Measurements from ENCODE around the gene ZSCAN25.
"Not testable (repeated sequence)": the region's sequence is repeated elsewhere in the genome, so short reads cannot be mapped to it uniquely, and the experiment has no call there.

ZSCAN25 gene

DNA sequence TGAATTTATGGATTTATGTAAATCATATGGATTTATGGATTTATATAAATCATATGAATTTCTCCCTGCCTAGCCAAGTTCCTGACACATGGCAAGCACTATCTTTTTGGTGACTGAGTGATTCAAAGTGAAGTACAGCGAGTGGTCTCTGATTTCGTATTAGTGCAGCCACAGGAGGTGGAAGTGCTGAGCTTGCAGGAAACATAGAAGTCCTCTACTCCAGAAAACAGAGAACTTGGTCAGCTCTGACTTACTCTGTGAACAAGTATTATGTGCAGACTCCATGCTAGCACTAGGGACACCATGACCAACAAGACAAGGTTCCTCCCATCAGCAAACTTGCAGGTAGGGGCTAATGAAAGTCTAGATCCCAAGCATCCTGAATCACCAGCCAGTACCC is 34.5 kb downstream of the ZSCAN25 start:
- H3K4me3 ChIP-seq (ENCODE audit: low read length), result no peak overlapping the region
- TF ChIP-seq, protein P1, sequence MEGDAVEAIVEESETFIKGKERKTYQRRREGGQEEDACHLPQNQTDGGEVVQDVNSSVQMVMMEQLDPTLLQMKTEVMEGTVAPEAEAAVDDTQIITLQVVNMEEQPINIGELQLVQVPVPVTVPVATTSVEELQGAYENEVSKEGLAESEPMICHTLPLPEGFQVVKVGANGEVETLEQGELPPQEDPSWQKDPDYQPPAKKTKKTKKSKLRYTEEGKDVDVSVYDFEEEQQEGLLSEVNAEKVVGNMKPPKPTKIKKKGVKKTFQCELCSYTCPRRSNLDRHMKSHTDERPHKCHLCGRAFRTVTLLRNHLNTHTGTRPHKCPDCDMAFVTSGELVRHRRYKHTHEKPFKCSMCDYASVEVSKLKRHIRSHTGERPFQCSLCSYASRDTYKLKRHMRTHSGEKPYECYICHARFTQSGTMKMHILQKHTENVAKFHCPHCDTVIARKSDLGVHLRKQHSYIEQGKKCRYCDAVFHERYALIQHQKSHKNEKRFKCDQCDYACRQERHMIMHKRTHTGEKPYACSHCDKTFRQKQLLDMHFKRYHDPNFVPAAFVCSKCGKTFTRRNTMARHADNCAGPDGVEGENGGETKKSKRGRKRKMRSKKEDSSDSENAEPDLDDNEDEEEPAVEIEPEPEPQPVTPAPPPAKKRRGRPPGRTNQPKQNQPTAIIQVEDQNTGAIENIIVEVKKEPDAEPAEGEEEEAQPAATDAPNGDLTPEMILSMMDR (conservative IDR thresholded peaks at IDR 0.05; ENCODE audit: low read length), result no peak

DNA sequence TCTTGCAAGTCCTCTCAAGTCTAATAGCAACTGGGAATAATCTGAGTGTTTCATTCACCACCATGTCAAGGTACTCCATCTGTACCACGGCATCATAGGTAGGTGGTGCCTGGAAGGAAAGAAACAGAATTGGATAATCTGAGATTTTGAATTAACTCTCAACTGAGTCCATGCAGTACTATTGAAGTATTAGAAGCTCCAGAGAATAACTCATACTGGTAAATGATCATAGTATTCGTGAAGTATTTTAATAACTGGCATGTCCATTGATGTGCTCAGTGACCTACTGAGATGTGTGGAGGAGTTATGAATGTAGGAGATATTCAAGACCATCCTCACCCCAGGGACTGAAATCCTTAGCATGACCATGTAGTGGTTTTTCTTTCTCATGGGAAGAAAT is 35.9 kb downstream of the ZSCAN25 start:
- no peak overlapping the region for H3K4me3 ChIP-seq (ENCODE audit: low read length)
- TF ChIP-seq, protein P1 (conservative IDR thresholded peaks at IDR 0.05; ENCODE audit: low read length), result no peak
- no peak for DNase-seq (ENCODE audit: low read depth)

More for the DNA sequence above, 34.5 kb downstream of the ZSCAN25 start:
- no peak for DNase-seq (ENCODE audit: low read depth)

- not testable (repeated sequence) for H3K4me3 ChIP-seq (ENCODE audit: low read length); DNase-seq (ENCODE audit: low read depth)
These were observed 36.5 kb downstream of the ZSCAN25 start for GRCh38 chr7:99653269-99653668.

DNA sequence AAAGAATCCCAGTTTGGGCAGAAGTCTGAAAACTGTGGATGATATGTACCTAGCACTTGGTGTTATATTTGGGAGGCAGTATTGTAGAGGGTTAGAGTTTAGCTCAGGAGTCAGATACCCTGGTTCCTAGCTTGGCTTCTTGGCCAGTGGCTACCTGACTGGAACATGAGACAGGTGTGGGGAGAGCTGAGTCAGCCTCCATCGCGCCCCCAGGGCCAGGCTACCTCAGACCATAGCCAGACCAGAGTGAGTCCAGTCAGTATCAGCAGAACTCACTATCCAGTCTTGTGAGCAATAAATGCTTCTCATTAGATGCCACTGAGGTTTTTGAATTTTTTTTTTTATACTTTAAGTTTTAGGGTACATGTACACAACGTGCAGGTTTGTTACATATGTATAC is 37.0 kb downstream of the ZSCAN25 start:
- H3K4me3 ChIP-seq (ENCODE audit: low read length), result no peak overlapping the region
- DNase-seq (ENCODE audit: low read depth), result no peak
- TF ChIP-seq, protein P1 (conservative IDR thresholded peaks at IDR 0.05; ENCODE audit: low read length), result no peak

DNA sequence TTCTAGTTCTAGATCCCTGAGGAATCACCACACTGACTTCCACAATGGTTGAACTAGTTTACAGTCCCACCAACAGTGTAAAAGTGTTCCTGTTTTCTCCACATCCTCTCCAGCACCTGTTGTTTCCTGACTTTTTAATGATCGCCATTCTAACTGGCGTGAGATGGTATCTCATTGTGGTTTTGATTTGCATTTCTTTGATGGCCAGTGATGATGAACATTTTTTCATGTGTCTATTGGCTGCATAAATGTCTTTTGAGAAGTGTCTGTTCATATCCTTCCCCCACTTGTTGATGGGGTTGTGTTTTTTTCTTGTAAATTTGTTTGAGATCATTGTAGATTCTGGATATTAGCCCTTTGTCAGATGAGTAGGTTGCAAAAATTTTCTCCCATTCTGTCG is 37.9 kb downstream of the ZSCAN25 start:
- not testable (repeated sequence) for H3K4me3 ChIP-seq (ENCODE audit: low read length); DNase-seq (ENCODE audit: low read depth)

DNA sequence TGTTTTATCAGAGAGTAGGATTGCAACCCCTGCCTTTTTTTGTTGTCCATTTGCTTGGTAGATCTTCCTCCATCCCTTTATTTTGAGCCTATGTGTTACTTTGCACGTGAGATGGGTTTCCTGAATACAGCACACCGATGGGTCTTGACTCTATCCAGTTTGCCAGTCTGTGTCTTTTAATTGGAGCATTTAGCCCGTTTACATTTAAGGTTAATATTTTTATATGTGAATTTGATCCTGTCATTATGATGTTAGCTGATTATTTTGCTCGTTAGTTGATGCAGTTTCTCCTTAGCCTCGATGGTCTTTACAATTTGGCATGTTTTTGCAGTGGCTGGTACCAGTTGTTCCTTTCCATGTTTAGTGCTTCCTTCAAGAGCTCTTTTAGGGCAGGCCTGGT is 41.1 kb downstream of the ZSCAN25 start:
- DNase-seq (ENCODE audit: low read depth); H3K4me3 ChIP-seq (ENCODE audit: low read length): not testable (repeated sequence)

GRCh38 chr7:99665312-99666012 is 48.7 kb downstream of the ZSCAN25 start:
- no peak for DNase-seq (ENCODE audit: low read depth)
- no peak overlapping the region for H3K4me3 ChIP-seq (ENCODE audit: low read length)
- TF ChIP-seq, protein P1 (conservative IDR thresholded peaks at IDR 0.05; ENCODE audit: low read length), result no peak

GRCh38 chr7:99666013-99666395 is 49.3 kb downstream of the ZSCAN25 start:
- no peak overlapping the region for H3K4me3 ChIP-seq (ENCODE audit: low read length)
- no peak for DNase-seq (ENCODE audit: low read depth)
- TF ChIP-seq, protein P1 (conservative IDR thresholded peaks at IDR 0.05; ENCODE audit: low read length), result no peak

GRCh38 chr7:99667179-99667578 is 50.4 kb downstream of the ZSCAN25 start:
- TF ChIP-seq, protein P1 (conservative IDR thresholded peaks at IDR 0.05; ENCODE audit: low read length), result no peak

More at GRCh38 chr7:99667179-99667578, 50.4 kb downstream of the ZSCAN25 start:
- H3K4me3 ChIP-seq (ENCODE audit: low read length), result no peak overlapping the region
- DNase-seq (ENCODE audit: low read depth), result no peak
